Hematopoietic multipotent progenitor cell treated with erythropoietin and hydrocortisone succinate and interleukin-3 and kit ligand, for 17 days (in vitro differentiated cells): ENCODE data around the gene LAYN.

Source experiments
- DNase-seq: peaks from one replicate; pipeline ENCODE4 v3.0.0-alpha.2; 2015; ENCODE audit warnings: low spot score

The LAYN gene

GRCh38 chr11:111540114-111540936 lies at the start of gene LAYN:
TSS of gene LAYN (plus strand) at chr11:111540720. CDS start at chr11:111540844, 124 bp downstream.
- DNase-seq = no peak

- DNase-seq = no peak
Observed at GRCh38 chr11:111494040-111494439, 46.5 kb upstream of the LAYN start.

GRCh38 chr11:111499483-111499882 lies 41.0 kb upstream of the LAYN start:
- DNase-seq = no peak

GRCh38 chr11:111500481-111500880 lies 40.0 kb upstream of the LAYN start:
- DNase-seq = no peak

GRCh38 chr11:111502611-111503010 lies 37.9 kb upstream of the LAYN start:
- no peak for DNase-seq

GRCh38 chr11:111510311-111510710 lies 30.2 kb upstream of the LAYN start:
- no peak for DNase-seq

GRCh38 chr11:111512296-111513239 lies 28.0 kb upstream of the LAYN start, which contains the start of gene BTG4:
TSS of gene BTG4 (minus strand) at chr11:111512386. CDS start at chr11:111498776, 13,610 bp downstream.
- no peak for DNase-seq

- no peak for DNase-seq
Observed at GRCh38 chr11:111513240-111513605, 27.3 kb upstream of the LAYN start.

GRCh38 chr11:111514216-111515031 lies 26.1 kb upstream of the LAYN start, which contains the start of gene HOATZ:
TSS of gene HOATZ (plus strand) at chr11:111514778. CDS start at chr11:111514785, 7 bp downstream.
- DNase-seq = no peak

GRCh38 chr11:111515591-111515990 lies 24.9 kb upstream of the LAYN start:
- no peak for DNase-seq

- no peak for DNase-seq
Observed at GRCh38 chr11:111518668-111519067, 21.9 kb upstream of the LAYN start.

- DNase-seq = no peak
Observed at GRCh38 chr11:111520560-111520959, 20.0 kb upstream of the LAYN start.

GRCh38 chr11:111521135-111521534 lies 19.4 kb upstream of the LAYN start:
- DNase-seq = no peak

GRCh38 chr11:111522426-111522825 lies 18.1 kb upstream of the LAYN start:
- no peak for DNase-seq

GRCh38 chr11:111523343-111523742 lies 17.2 kb upstream of the LAYN start:
- DNase-seq = no peak

- no peak for DNase-seq
Observed at GRCh38 chr11:111524056-111524455, 16.5 kb upstream of the LAYN start.

GRCh38 chr11:111525456-111525855 lies 15.1 kb upstream of the LAYN start:
- DNase-seq = no peak

GRCh38 chr11:111526501-111526900 lies 14.0 kb upstream of the LAYN start:
- DNase-seq = no peak

- DNase-seq = no peak
Observed at GRCh38 chr11:111527279-111527678, 13.2 kb upstream of the LAYN start.

GRCh38 chr11:111528557-111528956 lies 12.0 kb upstream of the LAYN start:
- DNase-seq = no peak

GRCh38 chr11:111530091-111530490 lies 10.4 kb upstream of the LAYN start:
- DNase-seq = no peak

- DNase-seq = no peak
Observed at GRCh38 chr11:111531136-111531535, 9.4 kb upstream of the LAYN start.
